Neural crest cell (in vitro differentiated cells): ENCODE results near the gene TSNAX. TPM values are rescaled to one million over a fixed set of nuclear protein-coding genes. Genes with fewer than 3 reads are reported as not detected.

Source experiments
- DNase-seq: peaks from one replicate; pipeline ENCODE4 v3.0.0; 2021; ENCODE audit warnings: low read depth, mixed read lengths, low spot score
- H3K27ac Mint-ChIP-seq: one replicate; pipeline ENCODE4 v1.8.0; 2021; ENCODE audit warnings: mild to moderate bottlenecking, mixed read lengths; ENCODE audit not compliant: unreplicated experiment
- H3K27me3 Mint-ChIP-seq: 2 replicates; pipeline ENCODE4 v1.8.0; 2021; ENCODE audit warnings: low read depth, mild to moderate bottlenecking, mixed read lengths
- H3K36me3 Mint-ChIP-seq: 2 replicates; pipeline ENCODE4 v1.8.0; 2021; ENCODE audit warnings: low read depth, mild to moderate bottlenecking, mixed read lengths
- H3K4me1 Mint-ChIP-seq: 2 replicates; pipeline ENCODE4 v1.8.0; 2021; ENCODE audit warnings: mixed read lengths
- H3K4me3 Mint-ChIP-seq: one replicate; pipeline ENCODE4 v1.8.0; 2021; ENCODE audit warnings: mild to moderate bottlenecking, mixed read lengths
- H3K9me3 Mint-ChIP-seq: 2 replicates; pipeline ENCODE4 v1.8.0; 2021; ENCODE audit warnings: mixed read lengths
- CTCF ChIP-seq: fragments of 200-600 bp; sonication (generic); conservative IDR thresholded peaks from 2 replicates; pipeline ENCODE4 v1.5.0; 2021; ENCODE audit warnings: antibody characterized with exemption, mild to moderate bottlenecking
- total RNA-seq: library from RNA; stranded (reverse); gene quantifications from 2 replicates; pipeline ENCODE4 v1.2.1, GENCODE V29; 2021

Gene TSNAX
- total RNA-seq, 1 donor from 2014 or later: 39.2 TPM

- no peaks in the 10 kb centered on the region for H3K36me3 Mint-ChIP-seq
Measured at GRCh38 chr1:231522038-231522437, 6.4 kb upstream of the TSNAX start.

GRCh38 chr1:231522931-231523642 is 5.4 kb upstream of the TSNAX start:
- Mint-ChIP-seq H3K36me3 (no peaks in the 10 kb centered on the region), H3K27ac (no peak overlapping the region), H3K4me1 (peaks cover 9% of the 10 kb centered on the region), H3K4me3 (no peak overlapping the region), H3K9me3 (no peaks in the 10 kb centered on the region), H3K27me3 (peaks cover 2% of the 10 kb centered on the region)
- no peak for DNase-seq
- TF ChIP-seq CTCF: no peak

More at GRCh38 chr1:231522038-231522437, 6.4 kb upstream of the TSNAX start:
- Mint-ChIP-seq H3K9me3 (no peaks in the 10 kb centered on the region), H3K4me1 (no peaks in the 10 kb centered on the region), H3K27ac (no peak overlapping the region), H3K27me3 (peaks cover 6% of the 10 kb centered on the region), H3K4me3 (no peak overlapping the region)
- TF ChIP-seq CTCF: no peak
- DNase-seq: no peak

- Mint-ChIP-seq H3K9me3 (no peaks in the 10 kb centered on the region), H3K4me1 (peaks cover 14% of the 10 kb centered on the region), H3K4me3 (no peak overlapping the region), H3K36me3 (no peaks in the 10 kb centered on the region), H3K27ac (no peak overlapping the region), H3K27me3 (no peaks in the 10 kb centered on the region)
- TF ChIP-seq CTCF: no peak
- DNase-seq: no peak
Measured at GRCh38 chr1:231523816-231524215, 4.7 kb upstream of the TSNAX start.

GRCh38 chr1:231526536-231526935 is 1.9 kb upstream of the TSNAX start:
- no peak for DNase-seq
- Mint-ChIP-seq H3K36me3 (peaks cover 6% of the 10 kb centered on the region), H3K27ac (no peak overlapping the region), H3K4me3 (peak overlapping the region; percentile 99), H3K9me3 (no peaks in the 10 kb centered on the region), H3K4me1 (peaks cover 33% of the 10 kb centered on the region), H3K27me3 (no peaks in the 10 kb centered on the region)
- TF ChIP-seq CTCF: no peak

- H3K36me3 Mint-ChIP-seq: peaks cover 6% of the 10 kb centered on the region
- H3K27ac Mint-ChIP-seq: peak overlapping the region; percentile 100
- peaks cover 35% of the 10 kb centered on the region for H3K4me1 Mint-ChIP-seq
- peak overlapping the region; percentile 99 for H3K4me3 Mint-ChIP-seq
- DNase-seq: no peak
- H3K27me3 Mint-ChIP-seq: no peaks in the 10 kb centered on the region
- TF ChIP-seq CTCF: no peak
- H3K9me3 Mint-ChIP-seq: no peaks in the 10 kb centered on the region
Measured at GRCh38 chr1:231527586-231528171, 790 bp upstream of the TSNAX start.
